Right atrium auricular region (tissue), 2 donors: Measurements from ENCODE around the gene CNGB1. TPM values are rescaled to one million over a fixed set of nuclear protein-coding genes. Genes with fewer than 3 reads are reported as not detected.

ENCODE experiments used
- DNase-seq: peaks from one replicate; pipeline ENCODE4 v3.0.0-alpha.2; 2019; ENCODE audit warnings: low spot score
- H3K27ac ChIP-seq, 2 donors: fragments of 200-600 bp; sonication (generic); 1 replicate in 1 of 2; 2 replicates in 1 of 2; pipeline ENCODE4 v1.5.1; 2016 to 2019
- H3K27me3 ChIP-seq, 2 donors: fragments of 200-600 bp; sonication (generic); one replicate each; pipeline versions ENCODE4 v1.5.1 to v1.6.0; 2017 to 2019
- H3K36me3 ChIP-seq: fragments of 200-600 bp; sonication (generic); one replicate; pipeline ENCODE4 v1.5.1; 2016
- H3K4me1 ChIP-seq, 2 donors: fragments of 200-600 bp; sonication (generic); one replicate each; pipeline versions ENCODE4 v1.5.1 to v1.6.0; 2017 to 2019
- H3K4me3 ChIP-seq, 2 donors: fragments of 200-600 bp; sonication (generic); 1 replicate in 1 of 2; 2 replicates in 1 of 2; pipeline ENCODE4 v1.5.1; 2017 to 2019; ENCODE audit warnings: mild to moderate bottlenecking in 1 of 2, moderate library complexity in 1 of 2
- H3K9me3 ChIP-seq, 2 donors: fragments of 200-600 bp; sonication (generic); one replicate each; pipeline ENCODE4 v1.5.1; 2019
- CTCF ChIP-seq, 2 donors: fragments of 200-600 bp; sonication (generic); IDR thresholded peaks; one replicate each; pipeline ENCODE4 v1.5.1; 2019; ENCODE audit warnings: antibody characterized with exemption in 2 of 2
- total RNA-seq, 2 donors: library from RNA; depleted of rRNA; stranded (reverse); fragments of >200 nt; gene quantifications; one replicate each; pipeline ENCODE4 v1.1.0, GENCODE V29; 2016

Gene CNGB1
- total RNA-seq, result not detected

- no peak for DNase-seq
- Histone ChIP-seq H3K9me3 (no peaks in the 10 kb centered on the region), H3K27ac (no peak within 1 kb of the TSS), H3K36me3 (no peaks in the 10 kb centered on the region), H3K4me3 (no peak within 1 kb of the TSS), H3K27me3 (no peaks in the 10 kb centered on the region), H3K4me1 (peaks cover 0 to 3% of the 10 kb centered on the region in 2 donors)
- no peak for TF ChIP-seq CTCF (IDR thresholded peaks at IDR 0.05)
These were observed at the start of gene CNGB1 for GRCh38 chr16:57970970-57971369. CNGB1 (minus strand) TSS chr16:57971128; CDS start chr16:57967286, 3,842 bp downstream.

GRCh38 chr16:58019866-58020538, 49.1 kb upstream of the CNGB1 start:
- DNase-seq, result no peak
- no peak overlapping the region for H3K27ac ChIP-seq
- H3K27me3 ChIP-seq, result no peaks in the 10 kb centered on the region
- no peak for TF ChIP-seq CTCF (IDR thresholded peaks at IDR 0.05)
- H3K36me3 ChIP-seq, result peaks cover 5% of the 10 kb centered on the region
- peaks cover 0 to 43% of the 10 kb centered on the region in 2 donors for H3K4me1 ChIP-seq
- H3K9me3 ChIP-seq, result no peaks in the 10 kb centered on the region
- H3K4me3 ChIP-seq, result no peak overlapping the region

DNA sequence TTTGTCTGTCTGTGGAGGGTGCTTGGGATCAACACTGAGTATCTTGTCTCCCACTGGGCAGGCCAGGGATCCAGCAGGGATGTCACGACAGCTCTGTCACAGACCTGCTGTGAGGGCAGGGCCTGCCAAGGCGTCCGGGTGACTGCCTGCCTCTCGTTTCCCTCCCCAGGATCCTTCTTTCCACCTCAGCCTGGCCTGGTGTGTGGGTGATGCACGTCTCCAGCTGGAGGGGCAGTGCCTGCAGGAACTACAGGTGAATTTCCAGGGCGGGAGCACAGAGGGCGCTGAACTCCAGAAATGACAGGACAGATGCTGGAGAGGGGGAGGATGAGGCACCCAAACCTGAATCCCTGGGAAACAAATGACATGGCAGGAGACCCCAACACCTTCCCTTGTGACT, 47.9 kb upstream of the CNGB1 start:
- TF ChIP-seq CTCF (IDR thresholded peaks at IDR 0.05), result peak in 1 of 2 donors; percentile 10
- Histone ChIP-seq H3K4me3 (no peak overlapping the region), H3K36me3 (peaks cover 5% of the 10 kb centered on the region), H3K9me3 (no peaks in the 10 kb centered on the region), H3K27ac (no peak overlapping the region), H3K4me1 (peaks cover 0 to 31% of the 10 kb centered on the region in 2 donors), H3K27me3 (no peaks in the 10 kb centered on the region)
- DNase-seq, result no peak

- Histone ChIP-seq H3K4me1 (peaks cover 0 to 12% of the 10 kb centered on the region in 2 donors), H3K27me3 (no peaks in the 10 kb centered on the region), H3K27ac (no peak overlapping the region), H3K9me3 (no peaks in the 10 kb centered on the region), H3K4me3 (no peak overlapping the region), H3K36me3 (peaks cover 6% of the 10 kb centered on the region)
- TF ChIP-seq CTCF (IDR thresholded peaks at IDR 0.05), result no peak
- DNase-seq, result no peak
These were observed 46.0 kb upstream of the CNGB1 start for GRCh38 chr16:58016840-58017446.

DNA sequence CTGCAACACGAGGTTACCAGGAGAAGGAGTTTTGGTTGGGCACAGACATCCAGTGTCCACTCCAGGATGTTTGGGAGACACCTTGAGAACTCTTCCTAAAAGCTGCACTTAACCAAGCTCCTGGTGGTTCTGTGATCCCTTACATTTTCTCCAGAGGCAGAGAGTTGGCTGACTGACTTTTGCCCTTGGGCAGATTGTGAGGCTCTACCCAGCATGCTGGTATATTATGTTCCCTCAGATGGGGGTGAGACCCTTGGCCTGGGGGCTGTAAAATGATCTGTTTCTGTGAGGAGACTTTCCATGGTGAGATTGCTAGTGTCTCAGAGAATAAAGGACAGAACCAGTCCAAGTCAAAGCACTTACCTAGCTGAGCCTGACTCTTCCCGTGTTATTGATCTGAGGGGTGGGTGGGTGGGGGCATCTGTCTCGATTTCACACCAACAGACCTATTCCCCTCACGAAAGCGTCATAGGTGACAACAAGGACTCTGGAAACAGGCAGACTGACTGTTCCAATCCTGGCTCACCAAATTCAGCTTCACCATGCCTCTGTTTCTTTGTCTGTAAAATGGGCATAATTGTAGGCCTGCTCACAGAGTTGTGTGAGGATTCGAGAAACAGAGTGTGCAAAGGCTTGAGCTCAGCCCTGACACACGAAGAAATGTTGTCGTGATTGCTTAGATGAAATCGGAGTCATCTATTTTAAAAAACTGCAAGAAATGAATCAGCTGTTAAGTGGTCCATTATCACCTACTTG, 42.5 kb upstream of the CNGB1 start:
- Histone ChIP-seq H3K9me3 (no peaks in the 10 kb centered on the region), H3K27ac (no peak overlapping the region), H3K4me1 (no peaks in the 10 kb centered on the region), H3K27me3 (no peaks in the 10 kb centered on the region), H3K36me3 (peaks cover 24% of the 10 kb centered on the region), H3K4me3 (no peak overlapping the region)
- TF ChIP-seq CTCF (IDR thresholded peaks at IDR 0.05), result no peak
- no peak for DNase-seq
